K562 (cell line): Measurements from ENCODE around the gene MYL4. TPM values are rescaled to one million over a fixed set of nuclear protein-coding genes. Genes with fewer than 3 reads are reported as not detected.

Source experiments
- ATF4 ChIP-seq: fragments of 450-650 bp; formaldehyde crosslinking; IDR thresholded peaks from 2 replicates; pipeline ENCODE4 v1.4.0; 2022; ENCODE audit warnings: mild to moderate bottlenecking, moderate library complexity
- CXXC5 ChIP-seq: fragments of 250-450 bp; sonication (Bioruptor Pico); IDR thresholded peaks from 2 replicates; pipeline ENCODE4 v1.8.0; 2022; ENCODE audit warnings: inconsistent platforms, mild to moderate bottlenecking, moderate library complexity
- E2F4 ChIP-seq: sonication (generic); formaldehyde crosslinking; IDR thresholded peaks from 2 replicates; pipeline ENCODE4 v1.8.0; 2022; ENCODE audit warnings: mild to moderate bottlenecking, low read depth, missing genetic modification reagents
- EP400 ChIP-seq: fragments of 450-650 bp; IDR thresholded peaks from 2 replicates; pipeline ENCODE4 v1.6.1; 2017; ENCODE audit warnings: antibody characterized with exemption, mild to moderate bottlenecking, moderate library complexity
- ESRRA ChIP-seq: fragments of 450-650 bp; IDR thresholded peaks from 2 replicates; pipeline ENCODE4 v1.6.1; 2014; ENCODE audit warnings: low read depth, mild to moderate bottlenecking, moderate library complexity, borderline replicate concordance
- HMGXB4 ChIP-seq: sonication (generic); formaldehyde crosslinking; IDR thresholded peaks from 2 replicates; pipeline ENCODE4 v1.8.1; 2023; ENCODE audit warnings: mild to moderate bottlenecking, missing genetic modification reagents
- ILK ChIP-seq: fragments of 450-650 bp; IDR thresholded peaks from 2 replicates; pipeline ENCODE4 v1.6.1; 2016; ENCODE audit warnings: missing genetic modification characterization, low read depth, mild to moderate bottlenecking, missing compliant biosample characterization, moderate library complexity, borderline replicate concordance
- MEIS2 ChIP-seq: fragments of 450-650 bp; IDR thresholded peaks from 2 replicates; pipeline ENCODE4 v1.6.1; 2014; ENCODE audit warnings: mild to moderate bottlenecking; ENCODE audit not compliant: partially characterized antibody
- RBM22 ChIP-seq: fragments of 200-400 bp; formaldehyde crosslinking; IDR thresholded peaks from 2 replicates; pipeline ENCODE4 v1.6.1; 2018; ENCODE audit warnings: low read length, low read depth; ENCODE audit not compliant: poor library complexity, severe bottlenecking
- STAT6 ChIP-seq: sonication (generic); formaldehyde crosslinking; IDR thresholded peaks from 2 replicates; pipeline ENCODE4 v1.8.1; 2023; ENCODE audit warnings: mild to moderate bottlenecking, missing genetic modification reagents
- THRA ChIP-seq: fragments of 450-650 bp; IDR thresholded peaks from 2 replicates; pipeline ENCODE4 v1.6.1; 2017; ENCODE audit warnings: mild to moderate bottlenecking, moderate library complexity
- USF2 ChIP-seq: sonication (generic); formaldehyde crosslinking; IDR thresholded peaks from 2 replicates; pipeline ENCODE4 v1.5.0; 2020; ENCODE audit warnings: missing genetic modification reagents
- YY1 ChIP-seq, 3 experiments: IDR thresholded peaks; 2 replicates each; pipeline ENCODE4 v1.6.1; 2011; ENCODE audit warnings: low read length in 2 of 3, mild to moderate bottlenecking in 2 of 3, moderate library complexity in 2 of 3, borderline replicate concordance in 1 of 3, control low read depth in 1 of 3, low read depth in 1 of 3; ENCODE audit not compliant: insufficient read depth in 3 of 3, insufficient replicate concordance in 2 of 3, control insufficient read depth in 1 of 3, insufficient read length in 1 of 3; ENCODE audit errors: extremely low read depth in 1 of 3
- ZFX ChIP-seq: sonication (generic); formaldehyde crosslinking; IDR thresholded peaks from 2 replicates; pipeline ENCODE4 v1.8.0; 2022; ENCODE audit warnings: mild to moderate bottlenecking, missing genetic modification reagents, moderate library complexity
- ZNF347 ChIP-seq: fragments of 450-650 bp; formaldehyde crosslinking; IDR thresholded peaks from 2 replicates; pipeline ENCODE4 v1.4.0; 2020; ENCODE audit warnings: low read depth, mild to moderate bottlenecking, moderate library complexity
- ZNF431 ChIP-seq: sonication (generic); formaldehyde crosslinking; IDR thresholded peaks from 2 replicates; pipeline ENCODE4 v1.8.0; 2022; ENCODE audit warnings: mild to moderate bottlenecking, missing genetic modification reagents
- polyA plus RNA-seq, 8 experiments: library from polyadenylated mRNA; depleted of rRNA in 4 of 8; stranded (reverse) in 5 of 8; unstranded in 3 of 8; fragments of >200 nt; fragmentation: Nextera tagmentation in 2 of 8; fragmentation: Illumina TruSeq in 1 of 8; extraction: Ambion mirVana in 2 of 8; extraction: Trizol in 1 of 8; gene quantifications; 2 replicates each; pipeline versions ENCODE4 v1.2.1 to v1.2.3, GENCODE V29; 2011 to 2014; ENCODE audit warnings: inconsistent platforms in 1 of 8, missing spikeins in 1 of 8
- total RNA-seq, 7 experiments: library from RNA; depleted of rRNA in 6 of 7; stranded (reverse); fragments of >200 nt in 6 of 7; fragmentation: Illumina TruSeq in 2 of 7; extraction: Trizol in 2 of 7; gene quantifications; 2 replicates each; pipeline versions ENCODE4 v1.2.1 to v1.2.3, GENCODE V29; 2011 to 2021; ENCODE audit warnings: low replicate concordance in 1 of 7

MYL4 gene
- total and polyA plus RNA-seq, 9 of the 15 experiments (the other 6 are each of a cell fraction or from before 2014, with no cell fraction given) = 117 to 423 (median 221) TPM

- TF ChIP-seq ATF4 = 0 out of 2 replicates have a peak, but pooled peaks have one; percentile 25
- no peak for TF ChIP-seq ILK (tag)
- no peak for TF ChIP-seq E2F4 (CRISPR knock-in tag)
- TF ChIP-seq CXXC5 = peak; percentile 82
- TF ChIP-seq ZNF347 = no peak
- no peak for TF ChIP-seq USF2 (CRISPR knock-in tag)
- TF ChIP-seq YY1 (IDR thresholded peaks at IDR 0.05; ENCODE audit: borderline replicate concordance in 1 of 3, control insufficient read depth in 1 of 3, extremely low read depth in 1 of 3, insufficient read depth in 3 of 3, insufficient read length in 1 of 3, insufficient replicate concordance in 2 of 3, low read depth in 1 of 3, low read length in 2 of 3) = no peak
- TF ChIP-seq MEIS2 = peak; percentile 76
- TF ChIP-seq ZFX (CRISPR knock-in tag) = no peak
- peak; percentile 50; the same call in 1 of the 2 replicates for TF ChIP-seq ESRRA
- TF ChIP-seq EP400 = peak; percentile 28; the same call in 1 of the 2 replicates
- 0 out of 2 replicates have a peak, but pooled peaks have one; percentile 43 for TF ChIP-seq STAT6 (CRISPR knock-in tag)
- no peak for TF ChIP-seq HMGXB4
- TF ChIP-seq RBM22 = no peak
- no peak for TF ChIP-seq ZNF431
- no peak for TF ChIP-seq THRA
These were observed 9.8 kb downstream of the MYL4 start (continued) for GRCh38 chr17:47218896-47219430.
